ENCODE measurements around the gene EXOC3. TPM values are rescaled to one million over a fixed set of nuclear protein-coding genes. Genes with fewer than 3 reads are reported as not detected.

The EXOC3 gene
- total and polyA plus RNA-seq, 2 of the 8 experiments (the other 6 are each of a cell fraction or from before 2014, with no cell fraction given) = 14.4 to 30.0 TPM

GRCh38 chr5:497871-498509 is 55.0 kb downstream of the EXOC3 start:
- no peak for TF ChIP-seq POU5F1 (IDR thresholded peaks at IDR 0.05; ENCODE audit: low read depth, low read length)
- TF ChIP-seq ATF2 (IDR thresholded peaks at IDR 0.05; ENCODE audit: low read length) = no peak
- TF ChIP-seq SP2 (IDR thresholded peaks at IDR 0.05; ENCODE audit: low read length) = no peak
- TF ChIP-seq NRF1 (IDR thresholded peaks at IDR 0.05; ENCODE audit: low read depth, low read length) = no peak
- 0 out of 2 replicates have a peak overlapping the region, but pooled peaks have one; percentile 17 for H2BK12ac ChIP-seq (ENCODE audit: low read depth, low read length)
- POLR2A ChIA-PET (ENCODE audit: partially characterized antibody) = no interaction called here
- no peak overlapping the region for H3K27ac ChIP-seq (ENCODE audit: low read depth, low read length)
- H2AK5ac ChIP-seq (ENCODE audit: low read depth, low read length) = no peak overlapping the region
- H2BK120ac ChIP-seq (replicated peaks; ENCODE audit: low read depth, low read length) = no peak overlapping the region
- H3K4ac ChIP-seq (replicated peaks; ENCODE audit: insufficient read length, low read depth, low read length) = no peak overlapping the region
- no peak overlapping the region for H2BK15ac ChIP-seq (ENCODE audit: low read length)
- no peak overlapping the region for H3K23ac ChIP-seq (ENCODE audit: insufficient read length)
- H3K4me3 ChIP-seq (ENCODE audit: extremely low read depth in 1 of 4, insufficient read depth in 2 of 4, low read depth in 3 of 4, low read length in 4 of 4) = no peak overlapping the region
- H2AFZ ChIP-seq (ENCODE audit: low read length) = no peak overlapping the region
- FAIRE-seq = no peak
- H4K5ac ChIP-seq (ENCODE audit: insufficient read length, low read depth, low read length) = no peak overlapping the region
- DNase-seq (ENCODE audit: low read depth in 1 of 2, low spot score in 2 of 2) = no peak
- H3K14ac ChIP-seq (ENCODE audit: insufficient read length) = no peak overlapping the region
- no peaks in the 10 kb centered on the region for H4K20me1 ChIP-seq (replicated peaks in 1 of 2; ENCODE audit: control insufficient read depth in 1 of 2, insufficient read depth in 2 of 2, low read length in 2 of 2)
- no peaks in the 10 kb centered on the region for H3K79me2 ChIP-seq (ENCODE audit: control insufficient read depth in 1 of 2, insufficient read depth in 2 of 2, low read length in 2 of 2)
- no peak overlapping the region for H3K9ac ChIP-seq (replicated peaks in 1 of 4; ENCODE audit: extremely low read depth in 1 of 4, low read depth in 3 of 4, low read length in 3 of 4)
- H2BK5ac ChIP-seq (ENCODE audit: low read depth, low read length) = no peak overlapping the region
- H3K4me1 ChIP-seq (replicated peaks in 1 of 4; ENCODE audit: control insufficient read depth in 3 of 4, insufficient read depth in 4 of 4, low read length in 3 of 4) = peaks cover 0 to 13% (median 2%) of the 10 kb centered on the region in 4 experiments; a peak in 2 of 7 replicates
- no peaks in the 10 kb centered on the region for H3K36me3 ChIP-seq (ENCODE audit: control insufficient read depth in 2 of 4, insufficient read depth in 4 of 4, low read length in 3 of 4)
- peaks cover 0 to 32% (median 19%) of the 10 kb centered on the region in 4 experiments; a peak in 6 of 7 replicates for H3K27me3 ChIP-seq (replicated peaks in 1 of 4; ENCODE audit: control insufficient read depth in 3 of 4, extremely low read depth in 1 of 4, insufficient read depth in 3 of 4, low read length in 3 of 4)
- no peak overlapping the region for H4K8ac ChIP-seq (ENCODE audit: extremely low read depth, insufficient read depth, low read length)
- no peaks in the 10 kb centered on the region for H3K9me3 ChIP-seq (ENCODE audit: insufficient read depth in 2 of 2, low read depth in 1 of 2, low read length in 1 of 2)
- H3K4me2 ChIP-seq (ENCODE audit: insufficient read depth in 1 of 2, low read depth in 2 of 2, low read length in 2 of 2) = no peak overlapping the region
- no peak overlapping the region for H4K91ac ChIP-seq (replicated peaks; ENCODE audit: insufficient read length, low read length)
- no peak overlapping the region for H3K56ac ChIP-seq (replicated peaks; ENCODE audit: insufficient read length, low read depth, low read length)
- WGBS, 2 experiments (ENCODE audit: extremely low coverage in 1 of 2, insufficient coverage in 1 of 2, insufficient read length in 1 of 2, insufficient replicate concordance in 2 of 2, low coverage in 1 of 2, low lambda C conversion rate in 2 of 2, missing lambda C conversion rate in 1 of 2) = 77% methylated on average over 32 of the region's 40 CpGs; no CpG with 5 or more reads in 1 of the 2 experiments
- H2BK20ac ChIP-seq (ENCODE audit: low read length) = no peak overlapping the region
- CTCF ChIA-PET (ENCODE audit: partially characterized antibody) = interaction anchor here (1.0 kb wide), 1 partner anchor 41 kb away, joined by 4 read pairs; no protein-coding TSS in a partner anchor
- H3K23me2 ChIP-seq (ENCODE audit: low read depth, low read length) = 0 out of 2 replicates have a peak, but pooled peaks cover 1% of the 10 kb centered on the region
- H3K79me1 ChIP-seq (ENCODE audit: low read depth, low read length) = no peaks in the 10 kb centered on the region
- no peak overlapping the region for H3K18ac ChIP-seq (ENCODE audit: extremely low read depth, low read length)
